ENCODE data around the gene SH3BP4.

GRCh38 chr2:234991290-234991689 lies 39.5 kb downstream of the SH3BP4 start:
- TF ChIP-seq, protein P1, sequence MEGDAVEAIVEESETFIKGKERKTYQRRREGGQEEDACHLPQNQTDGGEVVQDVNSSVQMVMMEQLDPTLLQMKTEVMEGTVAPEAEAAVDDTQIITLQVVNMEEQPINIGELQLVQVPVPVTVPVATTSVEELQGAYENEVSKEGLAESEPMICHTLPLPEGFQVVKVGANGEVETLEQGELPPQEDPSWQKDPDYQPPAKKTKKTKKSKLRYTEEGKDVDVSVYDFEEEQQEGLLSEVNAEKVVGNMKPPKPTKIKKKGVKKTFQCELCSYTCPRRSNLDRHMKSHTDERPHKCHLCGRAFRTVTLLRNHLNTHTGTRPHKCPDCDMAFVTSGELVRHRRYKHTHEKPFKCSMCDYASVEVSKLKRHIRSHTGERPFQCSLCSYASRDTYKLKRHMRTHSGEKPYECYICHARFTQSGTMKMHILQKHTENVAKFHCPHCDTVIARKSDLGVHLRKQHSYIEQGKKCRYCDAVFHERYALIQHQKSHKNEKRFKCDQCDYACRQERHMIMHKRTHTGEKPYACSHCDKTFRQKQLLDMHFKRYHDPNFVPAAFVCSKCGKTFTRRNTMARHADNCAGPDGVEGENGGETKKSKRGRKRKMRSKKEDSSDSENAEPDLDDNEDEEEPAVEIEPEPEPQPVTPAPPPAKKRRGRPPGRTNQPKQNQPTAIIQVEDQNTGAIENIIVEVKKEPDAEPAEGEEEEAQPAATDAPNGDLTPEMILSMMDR (conservative IDR thresholded peaks at IDR 0.05) = no peak
- no peak for TF ChIP-seq ZFX (IDR thresholded peaks at IDR 0.05)
